A673 (cell line): ENCODE results near the gene TRIM37. TPM values are rescaled to one million over a fixed set of nuclear protein-coding genes. Genes with fewer than 3 reads are reported as not detected.

Source experiments
- Bru-seq: library from RNA; stranded (reverse); fragments of 400-500 nt; gene quantifications from one replicate; lab custom pipeline; 2021; lab: Mats Ljungman, UMichigan
- BruChase-seq, 2 experiments: library from RNA; stranded (reverse); fragments of 400-500 nt; gene quantifications; one replicate each; lab custom pipeline; 2021; lab: Mats Ljungman, UMichigan
- BruUV-seq: library from RNA; stranded (reverse); fragments of 400-500 nt; replicated peaks from 2 replicates; lab custom pipeline; 2021; lab: Mats Ljungman, UMichigan
- CTCF ChIA-PET: fragments of 300-600 bp; sonication (Branson Sonifier 250); formaldehyde crosslinking; loops from one replicate; lab custom pipeline; 2022; ENCODE audit warnings: antibody characterized with exemption; lab: Charles Lee
- POLR2A ChIA-PET: fragments of 300-600 bp; sonication (Branson Sonifier 250); formaldehyde crosslinking; loops from one replicate; lab custom pipeline; 2022; ENCODE audit warnings: antibody characterized with exemption; ENCODE audit not compliant: low non-redundant PET; lab: Charles Lee
- DNase-seq: peaks from one replicate; pipeline ENCODE4 v3.0.0-alpha.2; 2015; ENCODE audit warnings: low spot score
- H3K27ac ChIP-seq: fragments of 200-600 bp; sonication (generic); 2 replicates; pipeline ENCODE4 v1.5.1; 2016; ENCODE audit warnings: mixed run types, low read depth, mild to moderate bottlenecking, mixed read lengths, antibody characterized with exemption, low read length; ENCODE audit not compliant: poor library complexity, severe bottlenecking
- H3K27me3 ChIP-seq: fragments of 200-600 bp; sonication (generic); replicated peaks from 2 replicates; pipeline ENCODE4 v1.6.1; 2017; ENCODE audit warnings: mixed run types, low read depth, mild to moderate bottlenecking, mixed read lengths, antibody characterized with exemption, low read length; ENCODE audit not compliant: insufficient read depth, poor library complexity
- H3K36me3 ChIP-seq: fragments of 200-600 bp; sonication (generic); 2 replicates; pipeline ENCODE4 v1.6.1; 2016; ENCODE audit warnings: mixed run types, mild to moderate bottlenecking, mixed read lengths, antibody characterized with exemption, low read length; ENCODE audit not compliant: insufficient read depth, poor library complexity, severe bottlenecking
- H3K4me1 ChIP-seq: fragments of 200-600 bp; sonication (generic); 2 replicates; pipeline ENCODE4 v1.6.1; 2017; ENCODE audit warnings: mixed run types, mild to moderate bottlenecking, mixed read lengths, antibody characterized with exemption, low read length; ENCODE audit not compliant: insufficient read depth, poor library complexity, severe bottlenecking
- H3K4me3 ChIP-seq: fragments of 200-600 bp; sonication (generic); 2 replicates; pipeline ENCODE4 v1.5.1; 2016; ENCODE audit warnings: low read depth, mixed run types, mild to moderate bottlenecking, mixed read lengths, low read length; ENCODE audit not compliant: poor library complexity, severe bottlenecking
- H3K9me3 ChIP-seq: fragments of 200-600 bp; sonication (generic); 2 replicates; pipeline ENCODE4 v1.6.1; 2016; ENCODE audit warnings: mixed run types, low read depth, mild to moderate bottlenecking, mixed read lengths, antibody characterized with exemption, low read length; ENCODE audit not compliant: poor library complexity, severe bottlenecking
- EZH2 ChIP-seq: fragments of 200-600 bp; sonication (generic); IDR thresholded peaks from 2 replicates; pipeline ENCODE4 v1.6.1; 2017; ENCODE audit warnings: borderline replicate concordance, low read depth, mild to moderate bottlenecking, mixed read lengths, antibody characterized with exemption, low read length; ENCODE audit not compliant: poor library complexity, severe bottlenecking
- intact Hi-C: fragments of 100-400 bp; cut with micrococcal nuclease; formaldehyde crosslinking; loops from one replicate; pipeline ENCODE4 v1.10.0; 2022; ENCODE audit not compliant: unreplicated experiment
- long read RNA-seq: library from polyadenylated mRNA; stranded (forward); transcript quantifications from one replicate; pipeline ENCODE4 v2.0.0, GENCODE V29; 2022
- total RNA-seq: library from RNA; stranded (reverse); gene quantifications from 2 replicates; pipeline ENCODE4 v1.2.3, GENCODE V29; 2021
- TF ChIP-seq, protein P1 (sequence below): fragments of 300-800, 200-600 bp; sonication (generic); conservative IDR thresholded peaks from 2 replicates; pipeline ENCODE4 v1.5.1; 2017; ENCODE audit warnings: low read depth, mild to moderate bottlenecking, antibody characterized with exemption, low read length, moderate library complexity, mixed read lengths

TRIM37 gene
- total RNA-seq (39.4 and 40.0 TPM in 2 replicates), Bru-seq, nascent RNA (percentile 83 among the genes with signal in this experiment), BruChase-seq, experiment 1, labeled RNA remaining after a 2-hour chase (percentile 81 among the genes with signal in this experiment), BruChase-seq, experiment 2, labeled RNA remaining after a 6-hour chase (percentile 81 among the genes with signal in this experiment)
- long read RNA-seq, full-length matches to known transcripts = 47 of 122 reads
- long read RNA-seq, partial matches to known transcripts = 12 of 122 reads
- long read RNA-seq, other reads (novel, unspliced or antisense) = 63 of 122 reads

- ChIA-PET POLR2A (interaction anchor here (0.5 to 0.8 kb wide), 2 partner anchors 286 to 475 kb away, joined by 3 read pairs; no protein-coding TSS in a partner anchor), CTCF (interaction anchor here (1.0 to 1.1 kb wide), 2 partner anchors 395 to 588 kb away, joined by 3 read pairs; no protein-coding TSS in a partner anchor)
- no peaks in the 10 kb centered on the region for H3K9me3 ChIP-seq
- BruUV-seq = no TSS peak
- intact Hi-C loops = loop anchor here (5.0 kb wide), 1 partner anchor 46 kb away; no protein-coding TSS in a partner anchor
- no peaks in the 10 kb centered on the region for H3K4me1 ChIP-seq
- no peaks in the 10 kb centered on the region for H3K27me3 ChIP-seq
- H3K27ac ChIP-seq = peak within 1 kb of the TSS; percentile 89
- TF ChIP-seq EZH2 = no peak
- TF ChIP-seq, protein P1, sequence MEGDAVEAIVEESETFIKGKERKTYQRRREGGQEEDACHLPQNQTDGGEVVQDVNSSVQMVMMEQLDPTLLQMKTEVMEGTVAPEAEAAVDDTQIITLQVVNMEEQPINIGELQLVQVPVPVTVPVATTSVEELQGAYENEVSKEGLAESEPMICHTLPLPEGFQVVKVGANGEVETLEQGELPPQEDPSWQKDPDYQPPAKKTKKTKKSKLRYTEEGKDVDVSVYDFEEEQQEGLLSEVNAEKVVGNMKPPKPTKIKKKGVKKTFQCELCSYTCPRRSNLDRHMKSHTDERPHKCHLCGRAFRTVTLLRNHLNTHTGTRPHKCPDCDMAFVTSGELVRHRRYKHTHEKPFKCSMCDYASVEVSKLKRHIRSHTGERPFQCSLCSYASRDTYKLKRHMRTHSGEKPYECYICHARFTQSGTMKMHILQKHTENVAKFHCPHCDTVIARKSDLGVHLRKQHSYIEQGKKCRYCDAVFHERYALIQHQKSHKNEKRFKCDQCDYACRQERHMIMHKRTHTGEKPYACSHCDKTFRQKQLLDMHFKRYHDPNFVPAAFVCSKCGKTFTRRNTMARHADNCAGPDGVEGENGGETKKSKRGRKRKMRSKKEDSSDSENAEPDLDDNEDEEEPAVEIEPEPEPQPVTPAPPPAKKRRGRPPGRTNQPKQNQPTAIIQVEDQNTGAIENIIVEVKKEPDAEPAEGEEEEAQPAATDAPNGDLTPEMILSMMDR = 0 out of 2 replicates have a peak, but pooled peaks have one; percentile 14
- peaks cover 3% of the 10 kb centered on the region for H3K36me3 ChIP-seq
- peak within 1 kb of the TSS; percentile 97 for H3K4me3 ChIP-seq
- DNase-seq = peak; percentile 99
These were observed at the start of gene TRIM37 for GRCh38 chr17:59106463-59107305. Gene TRIM37 (minus strand): TSS chr17:59106880. CDS start chr17:59106461, 419 bp downstream.

DNA sequence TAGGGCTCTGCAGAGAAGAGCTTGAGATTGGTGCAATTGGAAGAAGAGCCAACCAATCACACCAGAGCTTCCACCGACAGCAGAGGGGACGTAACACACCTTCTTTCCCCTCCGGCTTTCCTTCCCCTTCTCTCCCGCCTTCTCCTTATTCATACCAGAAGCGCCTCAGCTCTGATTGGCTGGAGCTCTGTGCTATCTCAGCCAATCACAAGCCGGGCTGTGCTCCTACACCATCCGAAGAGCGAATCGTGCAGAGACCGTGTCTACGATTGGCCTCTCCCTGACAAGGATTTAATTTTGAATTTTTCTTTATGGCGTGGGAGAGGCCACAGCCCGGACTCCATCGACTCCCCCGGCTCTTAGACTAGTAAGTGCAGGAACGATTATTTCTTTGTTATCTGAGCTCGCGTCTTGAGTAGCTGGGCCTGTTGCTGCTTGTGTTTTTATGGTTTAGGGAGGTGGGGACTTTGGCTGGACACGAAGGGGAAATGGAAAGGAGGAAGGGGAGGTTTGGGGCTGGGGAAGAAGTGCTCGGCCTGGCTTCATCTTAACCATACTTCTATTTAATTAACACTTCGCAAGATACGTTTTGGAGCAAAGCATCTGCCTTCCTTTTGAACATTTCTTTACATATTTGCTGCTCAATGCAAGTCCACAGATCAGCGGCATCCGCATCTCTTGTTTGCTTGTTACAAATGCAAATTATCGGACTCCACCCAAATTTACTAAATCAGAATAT is 48.9 kb upstream of the TRIM37 start, which contains the start of gene PRR11:
Gene PRR11, plus strand, starts transcription at position 308 of the 739 bp plus-strand sequence. CDS start 14,007 bp downstream, outside the sequence.
- no peaks in the 10 kb centered on the region for H3K9me3 ChIP-seq
- H3K27ac ChIP-seq = peak within 1 kb of the TSS; percentile 97
- BruUV-seq = no TSS peak
- peak within 1 kb of the TSS; percentile 62 for H3K4me3 ChIP-seq
- peaks cover 41% of the 10 kb centered on the region for H3K4me1 ChIP-seq
- ChIA-PET CTCF (no interaction called here), POLR2A (interaction anchor here (0.5 to 0.7 kb wide), 5 partner anchors 9 to 1432 kb away, joined by 3 to 6 read pairs (median 5); no protein-coding TSS in a partner anchor)
- TF ChIP-seq, protein P1 = no peak
- no peak for TF ChIP-seq EZH2
- H3K36me3 ChIP-seq = no peaks in the 10 kb centered on the region
- peak; percentile 100 for DNase-seq
- intact Hi-C loops = loop anchor here (10.0 kb wide), 1 partner anchor 641 kb away; the partner anchor contains the start of gene MTMR4
- no peaks in the 10 kb centered on the region for H3K27me3 ChIP-seq
